Suprapubic skin (tissue), 4 donors: ENCODE results near the gene TXNDC11. TPM values are rescaled to one million over a fixed set of nuclear protein-coding genes. Genes with fewer than 3 reads are reported as not detected.

Experiments used
- DNase-seq, 2 donors: peaks; one replicate each; pipeline ENCODE4 v3.0.0-alpha.2; 2019; ENCODE audit warnings: low spot score in 2 of 2
- H3K27ac ChIP-seq: fragments of 200-600 bp; sonication (generic); one replicate; pipeline ENCODE4 v1.5.1; 2019
- H3K27me3 ChIP-seq: fragments of 200-600 bp; sonication (generic); one replicate; pipeline ENCODE4 v1.5.1; 2019
- H3K36me3 ChIP-seq: fragments of 200-600 bp; sonication (generic); one replicate; pipeline ENCODE4 v1.5.1; 2019
- H3K4me1 ChIP-seq: fragments of 200-600 bp; sonication (generic); one replicate; pipeline ENCODE4 v1.5.1; 2019
- H3K4me3 ChIP-seq: fragments of 200-600 bp; sonication (generic); one replicate; pipeline ENCODE4 v1.5.1; 2019; ENCODE audit warnings: mild to moderate bottlenecking
- H3K9me3 ChIP-seq: fragments of 200-600 bp; sonication (generic); one replicate; pipeline ENCODE4 v1.5.1; 2019
- EP300 ChIP-seq: sonication (generic); formaldehyde crosslinking; IDR thresholded peaks from one replicate; pipeline ENCODE4 v1.6.1; 2017; ENCODE audit warnings: antibody characterized with exemption
- POLR2A ChIP-seq, 2 donors: fragments of 450-650 bp; IDR thresholded peaks; one replicate each; pipeline ENCODE4 v1.6.1; 2017; ENCODE audit warnings: antibody characterized with exemption in 2 of 2, mild to moderate bottlenecking in 2 of 2, moderate library complexity in 2 of 2
- POLR2AphosphoS5 ChIP-seq, 3 donors: sonication (generic); formaldehyde crosslinking; IDR thresholded peaks; one replicate each; pipeline ENCODE4 v1.6.1; 2017; ENCODE audit warnings: antibody characterized with exemption in 3 of 3
- WGBS: methylation state at CpG from one replicate; pipeline ENCODE4 v1.1.5; 2018; 5-methylcytosine and 5-hydroxymethylcytosine counted together
- total RNA-seq, 4 donors: library from RNA; depleted of rRNA; stranded (reverse); fragments of >200 nt; gene quantifications; one replicate each; pipeline ENCODE4 v1.1.0, GENCODE V29; 2016
- TF ChIP-seq, protein P1 (sequence below), 2 donors: fragments of 200-600 bp in 1 of 2; fragments of 450-650 bp in 1 of 2; sonication (generic) in 1 of 2; IDR thresholded peaks; one replicate each; pipeline ENCODE4 v1.5.1; 2016 to 2019; ENCODE audit warnings: antibody characterized with exemption in 2 of 2, mild to moderate bottlenecking in 1 of 2, moderate library complexity in 1 of 2

The TXNDC11 gene
- total RNA-seq, 4 donors from 2014 or later, result 31.0 to 42.2 (median 35.1) TPM

DNA sequence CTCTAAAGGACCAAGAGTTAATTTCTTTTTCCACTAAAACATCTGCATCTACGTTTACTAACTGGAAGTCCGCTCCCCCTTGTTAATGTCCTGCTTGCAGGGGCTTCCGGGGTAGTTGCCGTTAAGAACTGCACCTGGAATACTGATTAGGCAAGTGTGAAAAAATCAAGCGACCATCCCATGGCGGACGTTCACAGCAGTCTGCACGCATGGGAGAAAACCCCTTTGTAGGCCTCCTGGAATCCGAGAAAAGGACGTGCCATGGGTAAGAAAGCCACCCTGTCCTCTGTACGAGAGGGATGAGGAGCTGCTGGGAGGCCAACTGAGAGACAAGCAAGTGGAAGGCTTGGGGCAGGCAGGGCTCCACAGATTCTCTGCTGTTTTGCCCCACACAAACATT is 59.5 kb downstream of the TXNDC11 start:
- no peak overlapping the region for H3K27ac ChIP-seq
- 80% methylated on average over 11 of the region's 11 CpGs for WGBS
- H3K27me3 ChIP-seq, result no peaks in the 10 kb centered on the region
- peak; percentile 38 to 46 for DNase-seq
- peaks cover 20% of the 10 kb centered on the region for H3K4me1 ChIP-seq
- H3K9me3 ChIP-seq, result no peaks in the 10 kb centered on the region
- no peak overlapping the region for H3K4me3 ChIP-seq
- TF ChIP-seq, protein P1, sequence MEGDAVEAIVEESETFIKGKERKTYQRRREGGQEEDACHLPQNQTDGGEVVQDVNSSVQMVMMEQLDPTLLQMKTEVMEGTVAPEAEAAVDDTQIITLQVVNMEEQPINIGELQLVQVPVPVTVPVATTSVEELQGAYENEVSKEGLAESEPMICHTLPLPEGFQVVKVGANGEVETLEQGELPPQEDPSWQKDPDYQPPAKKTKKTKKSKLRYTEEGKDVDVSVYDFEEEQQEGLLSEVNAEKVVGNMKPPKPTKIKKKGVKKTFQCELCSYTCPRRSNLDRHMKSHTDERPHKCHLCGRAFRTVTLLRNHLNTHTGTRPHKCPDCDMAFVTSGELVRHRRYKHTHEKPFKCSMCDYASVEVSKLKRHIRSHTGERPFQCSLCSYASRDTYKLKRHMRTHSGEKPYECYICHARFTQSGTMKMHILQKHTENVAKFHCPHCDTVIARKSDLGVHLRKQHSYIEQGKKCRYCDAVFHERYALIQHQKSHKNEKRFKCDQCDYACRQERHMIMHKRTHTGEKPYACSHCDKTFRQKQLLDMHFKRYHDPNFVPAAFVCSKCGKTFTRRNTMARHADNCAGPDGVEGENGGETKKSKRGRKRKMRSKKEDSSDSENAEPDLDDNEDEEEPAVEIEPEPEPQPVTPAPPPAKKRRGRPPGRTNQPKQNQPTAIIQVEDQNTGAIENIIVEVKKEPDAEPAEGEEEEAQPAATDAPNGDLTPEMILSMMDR (IDR thresholded peaks at IDR 0.05), result no peak
- TF ChIP-seq EP300 (no peak), POLR2A (IDR thresholded peaks at IDR 0.05) (no peak), POLR2AphosphoS5 (IDR thresholded peaks at IDR 0.05) (no peak)
- peaks cover 88% of the 10 kb centered on the region for H3K36me3 ChIP-seq

DNA sequence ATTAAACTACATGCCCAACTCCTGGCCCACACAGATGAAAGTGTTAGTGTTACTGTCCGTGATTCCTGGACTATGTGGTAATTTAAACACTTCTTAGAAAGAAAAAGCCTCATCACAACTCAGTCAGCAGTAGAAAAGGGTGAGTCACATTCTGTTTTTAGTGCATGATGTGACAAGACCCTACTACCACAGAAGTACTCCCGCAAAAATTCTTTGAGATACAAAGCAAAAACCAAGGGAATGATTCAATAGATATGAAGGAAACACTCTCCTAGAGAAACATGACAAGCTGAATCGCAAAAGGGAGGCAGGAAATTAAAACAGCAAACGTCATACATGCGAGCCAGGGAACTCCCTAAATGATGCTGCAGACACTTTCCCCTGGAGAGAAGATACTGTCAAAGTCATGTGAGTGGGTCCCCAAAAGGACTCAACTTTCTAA is 60.0 kb downstream of the TXNDC11 start:
- no peak for DNase-seq
- no peak overlapping the region for H3K27ac ChIP-seq
- H3K27me3 ChIP-seq, result no peaks in the 10 kb centered on the region
- WGBS, result 58% methylated on average over 5 of the region's 5 CpGs
- TF ChIP-seq POLR2A (IDR thresholded peaks at IDR 0.05), result no peak
- TF ChIP-seq POLR2AphosphoS5 (IDR thresholded peaks at IDR 0.05), result no peak
- no peak for TF ChIP-seq EP300
- TF ChIP-seq, protein P1 (IDR thresholded peaks at IDR 0.05), result no peak
- H3K9me3 ChIP-seq, result no peaks in the 10 kb centered on the region
- peaks cover 24% of the 10 kb centered on the region for H3K4me1 ChIP-seq
- peaks cover 88% of the 10 kb centered on the region for H3K36me3 ChIP-seq
- no peak overlapping the region for H3K4me3 ChIP-seq

DNA sequence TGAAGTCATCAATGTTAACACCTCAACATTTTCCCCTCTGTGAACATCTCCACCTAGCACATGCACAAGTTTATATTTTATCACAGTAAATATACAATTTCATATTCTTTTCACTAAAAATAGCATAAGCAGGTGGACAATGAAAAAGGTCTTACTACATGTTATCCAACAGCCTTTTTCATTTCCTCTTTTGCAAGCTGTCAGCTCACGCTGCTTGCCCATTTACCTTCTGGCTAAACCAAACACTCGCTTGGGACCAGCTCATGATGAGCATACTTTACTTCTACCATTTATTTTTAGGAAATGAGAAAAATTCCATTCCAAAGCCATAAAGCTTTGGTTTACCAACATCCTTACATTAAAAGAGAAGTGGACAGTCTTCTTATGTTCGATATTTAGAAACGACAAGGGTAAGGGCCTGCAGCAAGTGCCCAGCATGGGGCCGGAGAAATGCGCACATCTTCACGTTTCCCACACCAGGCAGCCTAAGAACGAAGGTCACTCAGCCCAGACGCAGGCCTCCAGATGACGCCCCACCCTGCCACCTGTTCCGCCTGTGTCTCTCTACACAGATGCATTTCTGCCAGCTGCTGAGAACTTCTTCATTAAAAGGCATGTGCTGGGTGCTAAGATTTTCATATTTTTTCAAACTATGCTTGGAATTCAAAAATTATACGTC is 60.5 kb downstream of the TXNDC11 start:
- H3K36me3 ChIP-seq, result peaks cover 84% of the 10 kb centered on the region

DNA sequence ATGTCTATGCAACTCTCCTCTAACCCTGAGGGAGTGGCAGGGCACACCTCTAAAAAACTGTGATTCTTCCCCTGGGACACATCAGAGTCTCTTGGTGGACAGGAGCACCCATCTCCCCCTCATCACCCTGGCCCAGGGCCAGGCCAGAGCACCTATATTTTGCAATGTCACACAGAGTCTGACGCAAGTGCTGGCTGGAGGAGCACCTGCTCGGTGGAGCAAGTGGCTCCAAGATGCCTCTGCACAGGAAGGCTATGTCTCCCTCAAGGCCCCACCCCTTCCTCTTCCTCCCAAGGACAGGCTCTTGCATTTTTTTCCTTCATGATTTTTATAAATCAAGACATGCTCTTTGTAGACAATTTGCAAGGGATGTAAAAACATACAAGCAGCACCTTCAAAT is 61.1 kb downstream of the TXNDC11 start:
- WGBS, result 27% methylated on average over 2 of the region's 2 CpGs
- peaks cover 36% of the 10 kb centered on the region for H3K4me1 ChIP-seq
- no peak for TF ChIP-seq POLR2A (IDR thresholded peaks at IDR 0.05)
- TF ChIP-seq, protein P1 (IDR thresholded peaks at IDR 0.05), result no peak
- TF ChIP-seq POLR2AphosphoS5 (IDR thresholded peaks at IDR 0.05), result no peak

More for the DNA sequence above, 60.5 kb downstream of the TXNDC11 start:
- Histone ChIP-seq H3K4me3 (no peak overlapping the region), H3K27me3 (no peaks in the 10 kb centered on the region), H3K27ac (no peak overlapping the region), H3K9me3 (no peaks in the 10 kb centered on the region), H3K4me1 (peaks cover 30% of the 10 kb centered on the region)
- DNase-seq, result peak; percentile 43 to 73
- TF ChIP-seq POLR2A (IDR thresholded peaks at IDR 0.05), result no peak
- TF ChIP-seq POLR2AphosphoS5 (IDR thresholded peaks at IDR 0.05), result no peak
- TF ChIP-seq, protein P1 (IDR thresholded peaks at IDR 0.05), result no peak
- TF ChIP-seq EP300, result no peak
- WGBS, result 88% methylated on average over 12 of the region's 12 CpGs

DNA sequence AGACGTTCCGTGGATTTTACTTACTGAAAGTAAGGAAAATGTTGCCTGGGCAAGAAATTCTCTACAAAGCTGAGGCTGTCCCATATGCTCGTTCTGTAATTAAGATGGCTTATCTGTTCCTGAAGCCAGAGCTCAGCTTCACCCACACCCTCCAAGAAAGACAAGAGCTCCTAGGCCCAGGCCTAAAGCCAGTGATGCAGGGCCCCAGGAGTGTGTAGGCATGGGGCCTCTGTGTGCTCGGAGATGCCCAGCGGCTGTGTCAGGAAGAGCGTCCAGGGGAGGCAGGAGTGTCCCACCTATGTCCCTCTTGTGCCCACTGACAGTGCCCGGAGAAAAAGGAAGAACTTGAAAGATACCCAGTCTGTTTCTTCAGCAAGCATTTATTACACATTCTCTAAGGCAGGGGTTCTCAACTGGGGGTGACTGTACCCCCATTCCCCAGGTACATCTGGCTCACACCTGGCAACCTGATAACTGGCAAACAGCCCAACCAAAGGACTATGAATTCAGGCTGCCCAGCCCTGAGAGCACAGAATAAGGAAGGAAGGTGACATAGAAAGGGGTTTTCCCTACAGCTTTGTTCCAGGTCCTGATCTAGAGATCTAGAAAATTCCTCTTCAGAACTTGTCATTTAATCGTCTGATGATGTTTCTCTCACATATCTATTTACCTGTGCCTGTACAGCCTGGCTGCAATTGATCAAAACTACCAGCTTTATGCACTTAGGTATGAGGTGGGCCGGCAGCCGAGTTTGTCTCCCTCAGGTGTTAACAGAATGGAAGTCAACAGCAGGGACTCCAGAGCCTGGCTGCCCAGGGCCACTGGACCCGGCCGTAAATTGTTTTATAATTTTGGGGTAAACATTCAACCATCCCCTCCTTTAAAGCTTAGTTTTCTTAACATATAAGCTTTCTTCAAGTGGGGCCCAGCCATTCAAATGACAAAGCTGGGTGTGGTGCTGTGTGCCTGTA is 62.4 kb downstream of the TXNDC11 start:
- WGBS, result 85% methylated on average over 12 of the region's 12 CpGs
- H3K4me1 ChIP-seq, result peaks cover 49% of the 10 kb centered on the region
- TF ChIP-seq, protein P1 (IDR thresholded peaks at IDR 0.05), result no peak
- TF ChIP-seq EP300, result no peak
- TF ChIP-seq POLR2A (IDR thresholded peaks at IDR 0.05), result no peak
- no peak for TF ChIP-seq POLR2AphosphoS5 (IDR thresholded peaks at IDR 0.05)
- no peaks in the 10 kb centered on the region for H3K9me3 ChIP-seq
- peak; percentile 43 to 76 for DNase-seq
- H3K36me3 ChIP-seq, result peaks cover 78% of the 10 kb centered on the region
- H3K4me3 ChIP-seq, result no peak overlapping the region
- H3K27ac ChIP-seq, result no peak overlapping the region
- H3K27me3 ChIP-seq, result no peaks in the 10 kb centered on the region

More for the DNA sequence above, 61.1 kb downstream of the TXNDC11 start:
- Histone ChIP-seq H3K9me3 (no peaks in the 10 kb centered on the region), H3K4me3 (no peak overlapping the region), H3K27ac (no peak overlapping the region), H3K27me3 (no peaks in the 10 kb centered on the region), H3K36me3 (peaks cover 82% of the 10 kb centered on the region)
- DNase-seq, result peak; percentile 50 to 59
